Ramos (cell line): ENCODE results near the gene PRRG4.
"Not testable (repeated sequence)": the region's sequence is repeated elsewhere in the genome, so short reads cannot be mapped to it uniquely, and the experiment has no call there.

ENCODE experiments used
- in situ Hi-C: fragments of 300-500 bp; cut with MboI; formaldehyde crosslinking; loops from one replicate; pipeline ENCODE4 v1.14.3; 2022; ENCODE audit warnings: low sequenced_read_pairs; ENCODE audit not compliant: unreplicated experiment

Gene PRRG4

DNA sequence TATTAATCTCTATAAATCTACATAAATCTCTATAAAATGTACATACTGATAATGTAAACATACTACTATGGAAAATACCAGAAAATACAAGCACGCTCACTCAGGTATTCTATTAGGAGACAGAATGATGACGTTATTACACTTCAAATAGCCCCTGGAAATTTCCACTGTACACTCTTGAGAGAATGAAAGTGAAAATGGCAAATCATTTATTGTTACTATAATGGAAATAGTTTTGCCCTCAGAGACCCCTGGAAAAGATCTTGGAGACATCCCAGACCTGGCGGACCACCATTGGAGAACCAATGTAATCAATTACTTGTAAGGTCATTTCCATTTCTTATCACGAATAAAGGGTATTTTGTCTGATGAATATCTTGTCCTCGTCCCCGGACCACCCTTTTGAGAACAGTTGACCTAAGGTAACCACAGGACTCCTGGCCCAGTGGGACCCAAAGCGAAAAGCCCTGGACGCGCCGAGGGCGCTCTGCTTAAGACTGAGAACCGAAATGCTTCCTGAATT, 509 bp upstream of the PRRG4 start:
- in situ Hi-C loops = no loop called here

DNA sequence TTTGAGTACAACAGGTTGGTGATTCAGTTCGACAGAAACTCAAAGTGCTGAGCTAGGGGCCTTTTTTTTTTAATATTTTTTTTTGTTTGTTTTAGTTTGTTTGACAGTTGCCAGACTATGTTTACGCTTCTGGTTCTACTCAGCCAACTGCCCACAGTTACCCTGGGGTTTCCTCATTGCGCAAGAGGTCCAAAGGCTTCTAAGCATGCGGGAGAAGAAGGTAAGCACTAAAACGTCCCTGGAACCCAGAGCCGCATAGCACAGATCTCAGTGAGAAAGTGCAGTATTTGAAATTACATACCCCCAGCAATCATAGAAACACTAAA, 649 bp downstream of the PRRG4 start:
- in situ Hi-C loops = no loop called here

DNA sequence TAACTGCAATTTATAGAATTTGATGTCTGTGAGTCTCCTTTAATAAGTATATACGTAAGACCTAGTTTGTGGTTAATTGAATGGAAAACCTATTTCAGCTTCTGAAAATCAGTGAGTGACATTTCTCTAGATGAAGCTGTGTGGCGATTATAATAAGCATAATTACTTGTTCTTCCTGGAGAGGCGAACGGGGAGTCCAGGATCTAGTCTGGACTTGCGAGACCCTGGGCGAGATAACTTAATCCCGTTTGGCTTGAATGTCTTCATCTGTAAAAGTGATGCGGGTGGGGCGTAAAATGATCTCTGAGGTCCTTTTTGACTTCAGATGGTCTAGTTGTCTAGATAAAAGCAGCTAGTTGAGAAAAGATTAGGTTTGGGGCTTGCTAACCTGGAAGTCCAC, 1.1 kb downstream of the PRRG4 start:
- in situ Hi-C loops = no loop called here

- in situ Hi-C loops = no loop called here
Measured at GRCh38 chr11:32831221-32831620, 1.5 kb downstream of the PRRG4 start.

- in situ Hi-C loops = no loop called here
Measured at GRCh38 chr11:32833921-32834320, 4.2 kb downstream of the PRRG4 start.

- in situ Hi-C loops = no loop called here
Measured at GRCh38 chr11:32836946-32837345, 7.2 kb downstream of the PRRG4 start.

- in situ Hi-C loops = no loop called here
Measured at GRCh38 chr11:32838505-32839274, 9.0 kb downstream of the PRRG4 start.

GRCh38 chr11:32839308-32839707, 9.6 kb downstream of the PRRG4 start:
- in situ Hi-C loops = no loop called here

GRCh38 chr11:32840587-32840986, 10.9 kb downstream of the PRRG4 start:
- in situ Hi-C loops = no loop called here

DNA sequence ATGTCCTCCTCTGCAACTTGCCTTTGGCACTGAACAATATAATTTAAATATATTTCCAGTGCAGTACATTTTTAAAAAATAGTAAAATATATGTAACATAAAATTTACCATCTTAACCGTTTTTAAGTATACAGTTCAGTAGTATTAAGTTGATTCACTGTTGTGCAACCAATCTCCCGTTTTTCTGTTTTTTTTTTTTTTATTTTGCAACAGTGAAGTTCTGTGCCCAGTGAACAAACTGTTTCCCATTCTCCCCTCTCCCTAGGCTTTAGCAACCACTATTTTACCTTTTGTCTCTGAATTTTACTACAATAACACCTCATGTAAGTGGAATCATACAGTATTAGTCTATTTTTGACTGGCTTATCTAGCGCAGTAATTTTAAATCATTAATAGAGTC, 13.8 kb downstream of the PRRG4 start:
- in situ Hi-C loops = no loop called here

GRCh38 chr11:32847511-32847910, 17.8 kb downstream of the PRRG4 start:
- in situ Hi-C loops = no loop called here

- in situ Hi-C loops = no loop called here
Measured at GRCh38 chr11:32849761-32850160, 20.0 kb downstream of the PRRG4 start.

DNA sequence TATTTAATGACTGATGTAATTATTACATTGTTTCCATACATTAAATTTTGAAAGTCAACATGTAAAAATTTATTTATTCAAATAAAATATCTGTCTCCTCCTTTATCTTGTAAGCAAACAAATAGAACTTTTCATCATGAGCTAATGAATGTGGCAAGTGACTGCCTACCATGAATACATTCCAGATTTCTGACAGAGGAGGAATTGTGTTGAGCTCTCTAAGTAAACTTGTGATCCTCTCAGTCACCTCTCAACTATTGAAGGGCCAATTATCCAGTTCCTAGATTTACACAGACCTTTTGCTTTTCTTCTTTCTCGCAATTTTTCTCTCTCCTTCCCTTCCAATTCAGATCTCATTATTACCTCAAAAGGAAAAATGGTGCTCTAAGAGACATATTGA, 21.5 kb downstream of the PRRG4 start:
- in situ Hi-C loops = no loop called here

DNA sequence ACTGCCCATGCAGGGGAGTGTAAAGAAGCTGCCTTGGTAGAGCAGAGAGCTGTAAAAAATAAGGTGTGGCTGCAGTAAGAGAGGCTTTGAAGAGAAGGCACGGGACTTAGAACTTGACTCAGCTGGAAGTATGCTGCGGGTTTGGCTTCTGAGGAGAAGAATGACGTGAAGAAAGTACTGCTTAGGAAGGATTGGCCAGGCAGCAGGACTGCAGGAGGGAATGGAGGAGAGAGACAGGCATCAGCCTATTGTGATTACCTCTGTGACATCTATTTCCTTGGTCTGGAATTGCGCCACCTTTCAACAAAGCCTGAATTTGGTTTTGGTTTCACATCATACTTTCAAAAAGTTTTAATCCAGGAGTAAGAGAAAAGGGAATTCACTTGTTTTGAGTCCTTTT, 22.5 kb downstream of the PRRG4 start:
- in situ Hi-C loops = no loop called here

- in situ Hi-C loops = no loop called here
Measured at GRCh38 chr11:32855601-32856000, 25.9 kb downstream of the PRRG4 start.

- in situ Hi-C loops = no loop called here
Measured at GRCh38 chr11:32858731-32859130, 29.0 kb downstream of the PRRG4 start.

- in situ Hi-C loops = no loop called here
Measured at GRCh38 chr11:32861850-32862577, 32.3 kb downstream of the PRRG4 start.

GRCh38 chr11:32864555-32864954, 34.8 kb downstream of the PRRG4 start:
- in situ Hi-C loops = no loop called here

DNA sequence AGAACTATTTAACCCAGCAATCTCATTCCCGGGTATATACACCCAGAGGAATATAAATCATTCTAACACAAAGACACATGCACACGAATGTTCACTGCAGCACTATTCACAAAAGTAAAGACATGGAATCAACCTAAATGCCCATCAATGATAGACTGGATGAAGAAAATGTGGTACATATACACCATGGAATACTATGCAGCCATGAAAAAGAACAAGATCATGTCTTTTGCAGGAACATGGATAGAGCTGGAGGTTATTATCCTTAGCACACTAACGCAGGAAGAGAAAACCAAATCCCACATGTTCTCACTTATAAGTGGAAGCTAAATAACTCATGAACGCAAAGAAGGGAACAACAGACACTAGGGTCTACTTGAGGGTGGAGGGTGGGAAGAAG, 39.0 kb downstream of the PRRG4 start:
- in situ Hi-C loops = not testable (repeated sequence)

DNA sequence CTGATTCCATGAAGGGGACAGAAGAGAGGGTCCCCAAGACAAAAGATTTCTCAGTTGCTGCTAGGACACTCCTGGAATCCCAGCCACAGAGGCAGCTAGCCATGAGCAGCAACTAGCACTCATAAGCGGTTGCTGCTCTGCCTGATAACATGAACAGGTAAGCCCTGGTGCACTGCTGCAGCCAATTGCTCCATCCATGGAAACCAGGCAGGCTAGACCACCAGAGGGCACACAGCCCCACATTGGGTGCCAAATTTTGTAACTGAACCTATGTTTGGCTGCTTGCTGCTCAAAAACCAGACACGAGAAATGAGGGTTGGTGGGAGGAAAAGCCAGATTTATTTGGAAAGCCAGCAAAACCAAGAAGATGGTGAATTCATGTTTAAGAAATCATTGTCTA, 40.9 kb downstream of the PRRG4 start:
- in situ Hi-C loops = no loop called here

- in situ Hi-C loops = no loop called here
Measured at GRCh38 chr11:32874132-32874531, 44.4 kb downstream of the PRRG4 start.

DNA sequence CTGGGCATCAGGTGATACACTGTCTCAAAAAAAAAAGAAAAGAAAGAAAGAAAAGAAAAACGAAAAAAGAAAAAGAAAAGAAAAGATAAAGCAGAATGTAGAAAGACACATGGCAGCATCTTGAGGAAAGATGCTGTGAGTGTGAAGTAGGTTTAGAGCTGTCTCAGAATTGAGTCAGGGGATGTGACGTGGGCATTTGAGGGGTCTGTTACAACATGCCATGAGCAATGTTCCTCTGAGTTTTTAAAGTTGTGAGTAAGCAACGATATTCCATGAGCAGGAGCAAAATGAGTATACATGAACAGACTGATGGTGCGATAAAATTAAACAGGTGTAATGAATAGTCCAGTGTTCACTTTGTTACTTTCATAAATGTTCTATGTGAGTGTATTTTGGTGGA, 51.6 kb downstream of the PRRG4 start:
- in situ Hi-C loops = no loop called here
